CD1c-positive myeloid dendritic cell (primary cell): Measurements from ENCODE around the gene SLC25A39.

Source experiments
- DNase-seq: peaks from one replicate; pipeline ENCODE4 v3.0.0-alpha.2; 2016; ENCODE audit errors: extremely low spot score

SLC25A39 gene

DNA sequence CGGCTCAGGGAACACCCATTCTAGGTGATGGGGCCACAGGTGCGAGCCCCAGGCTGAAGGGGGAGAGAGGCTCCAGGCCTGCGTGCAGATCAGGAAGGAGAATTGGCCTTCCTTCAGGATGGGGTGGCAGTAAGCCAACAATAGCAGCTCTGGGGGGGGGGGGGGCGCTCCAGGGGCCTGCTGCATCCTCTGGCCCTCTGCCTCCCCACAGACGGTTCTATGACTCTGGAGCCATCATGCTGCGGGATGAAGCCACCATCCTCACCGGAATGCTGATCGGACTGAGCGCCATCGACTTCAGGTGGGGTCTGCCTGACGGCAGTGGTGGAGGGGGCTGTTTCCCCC is 10.1 kb downstream of the SLC25A39 start:
- no peak for DNase-seq

DNA sequence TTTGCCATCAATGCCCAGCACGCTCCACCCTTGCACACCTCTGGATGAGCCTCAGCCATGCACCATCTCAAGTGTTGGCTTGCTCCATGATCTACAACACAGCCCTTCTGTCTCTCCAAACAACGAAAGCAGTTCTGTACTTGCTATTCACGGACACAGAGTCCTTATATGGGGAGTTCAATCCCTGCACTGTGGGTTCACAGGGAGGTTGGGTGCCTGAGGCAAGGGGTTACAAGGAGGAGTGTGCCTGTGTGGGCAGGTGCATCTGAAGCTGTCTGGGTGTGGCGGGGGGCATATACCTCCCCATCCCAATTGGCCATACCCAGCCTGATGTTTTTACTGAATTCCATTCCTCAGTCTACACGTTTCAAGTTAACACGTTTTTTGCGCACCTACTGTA is 10.6 kb downstream of the SLC25A39 start:
- DNase-seq: no peak

DNA sequence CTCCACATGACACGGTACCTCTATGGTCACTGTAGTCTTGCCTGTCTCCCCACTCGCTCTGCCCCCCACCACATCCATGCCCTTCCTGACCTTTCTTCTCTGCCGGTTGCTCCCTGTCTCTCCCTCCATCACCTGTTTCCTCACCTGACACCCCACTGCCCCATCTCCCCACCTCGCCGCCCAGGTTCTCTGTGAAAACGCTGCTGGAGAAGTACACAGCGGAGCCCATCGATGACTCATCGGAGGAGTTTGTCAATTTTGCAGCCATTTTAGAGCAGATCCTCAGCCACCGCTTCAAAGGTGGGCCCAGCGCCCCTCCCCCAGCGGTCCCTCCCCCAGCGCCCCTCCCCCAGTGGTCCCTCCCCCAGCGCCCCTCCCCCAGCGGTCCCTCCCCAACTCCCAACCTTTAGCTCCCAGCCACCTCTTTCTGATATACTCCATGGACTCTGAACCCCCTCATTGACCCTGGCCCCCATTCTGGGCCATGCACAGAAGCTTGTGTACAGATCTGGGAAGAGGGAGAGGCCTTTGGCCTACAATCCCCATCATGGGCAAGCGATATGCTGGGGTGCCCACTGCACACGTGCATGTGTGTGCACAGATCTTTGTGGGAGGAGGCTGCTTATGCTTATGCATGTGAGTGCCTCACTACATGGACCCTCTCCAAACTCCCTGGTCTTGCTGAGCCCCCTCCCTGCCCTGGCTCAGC is 12.1 kb downstream of the SLC25A39 start:
- no peak for DNase-seq

DNA sequence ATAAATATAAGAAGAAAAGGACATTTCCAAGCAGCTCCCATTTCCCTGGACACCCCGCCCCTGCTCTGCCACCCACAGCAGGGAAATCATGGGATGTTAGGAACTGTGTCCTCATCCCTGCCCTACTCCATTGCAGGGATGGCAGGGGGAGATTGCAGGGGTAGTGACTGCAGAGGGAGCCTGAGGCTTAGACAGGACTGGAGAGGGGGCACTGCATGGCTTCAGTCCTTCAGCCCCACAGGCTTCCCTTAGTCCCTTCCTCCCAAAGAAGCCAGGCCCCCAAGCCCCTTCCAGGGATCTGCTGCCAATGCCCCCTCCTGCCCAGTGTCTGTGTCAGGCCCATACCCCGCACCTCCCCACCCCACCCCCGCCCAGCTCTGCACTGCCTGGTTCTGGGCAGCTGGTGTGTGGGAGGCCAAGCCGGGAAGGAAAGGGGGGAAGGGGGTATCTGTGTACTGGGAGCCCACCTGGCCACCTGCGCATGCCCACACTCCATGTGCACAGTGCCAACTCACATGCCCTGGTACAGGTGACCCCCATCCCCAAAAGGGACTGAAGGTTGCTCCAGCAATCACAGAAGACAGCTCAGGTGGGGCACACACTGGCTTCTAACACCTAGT is 13.0 kb downstream of the SLC25A39 start:
- DNase-seq: no peak

DNA sequence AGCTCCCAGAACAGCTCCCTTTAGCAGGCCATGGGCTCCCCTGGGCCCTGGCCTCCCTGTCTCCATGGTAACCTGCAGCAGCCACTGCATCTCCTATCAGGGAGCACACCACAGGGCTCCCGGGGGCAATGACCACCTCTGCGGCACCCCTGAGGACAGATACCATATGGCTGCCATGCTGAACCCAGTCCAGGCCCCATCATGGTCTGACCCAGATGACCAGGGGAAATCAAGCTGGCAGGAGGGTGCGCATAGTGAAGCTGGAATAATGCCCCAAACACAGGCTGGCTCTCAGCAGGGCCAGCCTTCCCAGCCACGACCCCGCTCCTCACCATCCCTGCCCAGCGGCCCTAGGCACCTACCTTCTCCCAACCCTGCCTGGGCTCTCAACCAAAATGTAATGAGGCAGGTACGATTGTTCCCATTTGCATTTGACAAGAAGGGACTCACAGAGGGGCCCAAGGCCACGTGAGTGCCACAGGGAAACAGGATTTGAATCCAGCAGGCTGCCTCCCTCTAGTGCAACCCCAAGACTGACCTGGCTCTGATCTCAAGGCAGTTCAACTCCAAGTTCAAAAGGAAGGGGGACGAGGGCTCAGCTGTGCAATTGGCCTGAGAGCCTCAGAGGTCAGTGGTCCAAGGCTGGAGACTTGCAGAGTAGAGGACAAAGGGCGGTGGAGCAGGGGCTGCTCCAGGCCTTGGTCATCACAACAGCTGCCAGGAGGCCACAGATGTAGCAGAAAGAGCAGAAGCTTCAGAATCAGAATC is 13.8 kb downstream of the SLC25A39 start:
- no peak for DNase-seq

DNA sequence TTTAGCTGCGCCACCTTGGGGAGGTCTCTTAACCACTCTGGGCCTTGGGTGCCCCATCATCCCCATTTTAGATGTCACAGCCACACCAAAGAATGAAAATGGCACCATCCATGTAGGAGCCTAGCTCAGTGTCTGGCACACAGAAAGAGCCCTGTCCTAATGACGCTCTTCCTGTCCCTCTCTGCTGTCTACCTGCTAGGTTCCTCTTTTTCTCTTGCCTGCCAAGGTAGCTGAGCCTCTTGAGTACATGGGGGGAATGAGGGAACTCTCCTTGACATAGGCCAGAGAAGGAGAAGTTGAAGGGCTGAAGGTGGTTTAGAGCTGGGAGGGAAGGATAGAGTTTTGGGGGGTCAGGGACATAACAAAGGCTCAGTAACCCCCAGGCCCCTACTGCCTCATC is 14.4 kb downstream of the SLC25A39 start:
- DNase-seq: no peak

DNA sequence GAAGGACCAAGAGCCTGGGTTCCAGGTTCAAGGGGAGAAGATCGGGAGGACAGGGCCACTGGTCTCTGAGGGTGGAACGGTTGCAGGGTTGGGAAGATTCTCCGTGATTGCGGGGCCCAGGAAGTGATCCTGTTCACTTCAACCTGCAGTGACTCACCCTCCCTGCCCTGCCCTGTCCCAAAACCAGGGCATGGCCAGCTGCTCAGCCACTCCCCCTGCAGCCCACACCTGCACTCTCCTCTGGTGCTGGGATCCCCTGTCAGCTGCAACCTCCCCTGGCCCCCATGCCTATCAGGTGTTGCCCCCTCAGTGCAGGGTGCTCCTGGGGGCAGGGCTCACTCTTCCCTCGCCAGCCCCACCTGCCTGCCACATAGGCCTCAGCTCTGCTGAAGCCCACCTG is 15.2 kb downstream of the SLC25A39 start:
- no peak for DNase-seq

DNA sequence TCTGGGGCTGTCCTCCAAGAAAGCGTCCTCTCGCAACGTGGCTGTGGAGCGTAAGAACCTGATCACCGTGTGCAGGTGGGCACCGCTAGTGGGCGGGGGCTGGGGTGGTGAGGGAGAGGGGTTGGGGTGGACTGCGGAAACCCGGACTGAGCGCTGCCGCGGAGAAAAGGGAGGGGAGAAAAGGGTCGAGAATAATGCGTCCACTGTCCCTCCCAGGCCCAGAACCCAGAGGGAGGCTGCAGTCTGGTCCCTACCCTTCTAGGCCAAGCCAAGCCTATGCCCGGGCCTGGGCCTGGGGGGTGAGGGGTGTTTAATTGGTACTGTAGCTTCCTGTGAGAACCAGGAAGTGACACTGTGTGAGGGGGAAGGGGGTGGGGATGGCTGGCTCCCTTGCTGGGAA is 15.8 kb downstream of the SLC25A39 start:
- DNase-seq: no peak

DNA sequence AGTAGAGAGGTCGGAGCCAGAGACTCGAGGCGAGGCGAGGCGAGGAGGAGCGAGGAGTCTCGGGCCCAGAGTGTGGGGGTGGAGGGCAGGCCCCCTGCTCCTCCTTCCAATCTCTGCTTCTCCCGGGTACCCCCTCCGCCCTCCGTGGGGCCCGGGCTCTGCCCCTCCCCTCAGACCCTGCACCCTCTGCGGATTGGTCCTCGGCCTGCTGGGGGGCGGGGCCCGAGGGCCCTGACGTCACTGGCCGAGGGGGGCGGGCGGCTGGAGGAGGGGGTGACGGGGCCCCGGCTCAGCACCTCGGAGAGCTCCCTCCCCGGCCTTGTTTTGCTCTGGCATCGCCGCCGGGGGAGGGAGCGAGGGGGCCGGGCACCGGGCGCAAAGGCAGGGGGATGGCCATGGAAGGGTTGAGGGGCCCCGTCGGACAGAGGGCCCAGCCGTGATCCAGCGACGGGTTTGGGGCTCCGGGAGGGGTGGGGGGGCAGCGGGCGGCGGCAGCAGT is 16.3 kb downstream of the SLC25A39 start, which contains the start of gene RUNDC3A:
Gene RUNDC3A (plus strand): TSS at position 282 of the 499 bp plus-strand sequence. CDS start 232 bp downstream, outside the sequence.
- DNase-seq: peak; percentile 75

DNA sequence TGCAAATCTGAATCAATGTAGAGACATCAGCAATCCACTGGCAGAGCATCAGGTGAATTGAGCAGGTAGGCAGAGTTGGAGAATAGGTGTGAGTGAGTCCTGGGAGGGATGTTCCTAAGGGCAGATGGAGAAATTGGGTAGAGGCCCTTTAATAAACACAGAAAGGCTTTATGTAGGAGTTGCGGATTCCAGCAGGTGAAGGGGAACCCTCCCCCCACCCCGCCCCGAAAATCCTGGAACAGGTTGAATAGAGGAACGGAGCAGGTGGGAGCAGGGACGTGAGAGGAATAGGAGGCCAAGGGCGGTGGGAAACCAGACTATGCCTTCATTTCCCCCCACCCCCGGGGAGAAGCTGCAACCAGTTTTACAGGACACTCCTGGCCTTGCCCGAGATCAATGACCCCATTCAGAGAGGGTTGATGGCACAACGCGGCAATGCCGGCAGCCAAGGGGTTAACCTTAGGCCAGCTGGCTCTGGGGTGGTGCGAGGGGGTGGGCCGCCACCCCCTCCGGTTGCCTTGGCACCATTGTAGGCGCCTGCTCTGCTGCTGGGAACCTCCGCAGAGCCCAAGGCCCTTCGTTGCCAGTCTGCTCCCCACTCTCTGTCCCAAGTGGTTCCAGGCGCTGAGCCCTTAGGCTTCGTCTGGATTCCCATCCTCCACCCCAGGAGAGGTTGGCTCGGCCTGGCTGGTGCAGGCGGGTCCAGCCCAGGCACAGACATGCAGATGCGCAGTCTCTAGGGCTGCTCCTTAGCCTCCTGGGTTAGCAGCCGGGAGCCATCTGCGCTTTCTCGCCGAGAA is 17.0 kb downstream of the SLC25A39 start:
- DNase-seq: no peak

DNA sequence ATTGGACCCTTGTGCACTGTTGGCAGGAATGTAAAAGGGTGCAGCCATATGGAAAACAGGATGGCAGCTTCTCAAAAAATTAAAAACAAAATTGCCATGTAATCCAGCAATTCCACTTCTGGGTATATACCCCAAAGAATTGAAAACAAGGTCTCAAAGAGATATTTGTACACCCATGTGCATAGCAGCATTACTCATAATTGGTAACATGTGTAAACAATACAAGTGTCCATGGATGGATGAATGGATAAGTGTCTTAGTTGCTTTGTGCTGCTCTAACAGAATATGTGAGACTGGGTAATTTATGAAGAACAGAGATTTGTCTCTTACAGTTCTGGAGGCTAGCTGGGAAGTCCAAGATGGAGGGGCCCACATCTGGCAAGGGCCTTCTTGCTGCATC is 20.0 kb downstream of the SLC25A39 start:
- no peak for DNase-seq

DNA sequence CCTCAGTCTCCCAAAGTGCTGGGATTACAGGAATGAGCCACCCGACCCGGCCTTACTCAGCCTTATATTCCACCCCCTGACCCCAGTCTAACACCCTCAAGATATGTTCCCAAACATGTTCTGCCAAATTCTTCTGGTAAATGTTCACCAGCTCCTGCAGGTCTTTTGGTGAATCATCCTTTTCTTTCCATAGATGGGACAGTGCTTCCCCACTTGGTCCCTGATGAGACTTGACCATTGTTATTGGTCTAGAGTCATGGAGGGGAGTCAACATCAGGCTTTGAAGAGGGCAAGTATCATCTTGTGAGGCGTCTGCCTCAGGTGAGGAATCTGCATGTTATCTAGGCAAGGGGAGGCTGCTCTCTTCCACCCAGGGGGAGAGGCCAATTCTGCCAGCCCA is 26.6 kb downstream of the SLC25A39 start:
- no peak for DNase-seq

DNA sequence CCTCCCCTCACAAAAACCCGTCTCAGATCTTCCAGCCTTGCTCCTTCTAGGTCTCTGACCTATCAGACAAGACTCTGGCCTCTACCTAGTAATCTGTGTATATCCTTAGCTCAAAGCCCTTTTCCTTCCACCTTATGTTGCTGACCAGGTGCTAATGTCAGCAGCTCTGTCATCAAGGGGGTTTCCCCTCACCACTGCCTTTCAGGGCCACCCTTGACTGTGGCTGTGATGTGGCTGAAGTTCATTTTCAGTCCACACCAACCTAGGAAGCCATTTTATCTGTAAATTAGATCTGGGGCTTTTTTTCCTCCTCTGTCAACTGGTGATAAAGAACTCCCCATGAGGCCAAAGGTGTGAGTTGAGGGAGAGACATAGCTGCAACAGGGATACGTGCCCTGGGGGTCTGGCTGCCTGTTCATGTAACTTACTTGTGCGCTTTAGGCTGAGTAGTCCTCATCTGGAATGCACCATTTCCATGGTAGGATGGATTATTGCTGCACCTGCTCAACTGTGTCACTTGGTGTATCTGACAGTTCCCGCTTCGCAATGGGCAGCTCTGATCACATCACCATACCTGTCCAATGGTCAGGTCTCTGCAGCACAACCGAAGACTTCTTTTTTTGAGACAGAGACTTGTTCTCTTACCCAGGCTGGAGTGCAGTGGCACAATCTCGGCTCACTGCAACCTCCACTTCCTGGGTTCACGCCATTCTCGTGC is 31.0 kb downstream of the SLC25A39 start:
- no peak for DNase-seq

DNA sequence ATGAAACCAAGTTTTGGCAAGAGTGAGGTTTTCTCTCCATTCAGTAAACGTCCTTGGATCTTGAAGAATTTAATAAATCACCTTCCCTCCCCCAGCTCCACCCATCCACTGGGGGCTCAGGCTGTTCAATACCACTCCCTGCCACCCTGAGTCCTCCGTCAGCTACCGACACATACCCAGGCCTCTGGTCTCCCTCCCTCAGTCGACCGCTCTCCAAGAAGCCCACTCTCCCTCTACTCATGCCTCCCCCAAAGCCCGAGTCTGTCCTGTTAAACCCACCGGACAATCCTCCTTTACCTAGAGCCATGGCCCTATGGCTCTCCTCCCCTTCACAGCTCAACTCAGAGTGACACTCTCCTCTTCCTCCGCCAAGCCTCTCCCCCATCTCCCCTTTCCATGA is 37.0 kb downstream of the SLC25A39 start:
- no peak for DNase-seq

DNA sequence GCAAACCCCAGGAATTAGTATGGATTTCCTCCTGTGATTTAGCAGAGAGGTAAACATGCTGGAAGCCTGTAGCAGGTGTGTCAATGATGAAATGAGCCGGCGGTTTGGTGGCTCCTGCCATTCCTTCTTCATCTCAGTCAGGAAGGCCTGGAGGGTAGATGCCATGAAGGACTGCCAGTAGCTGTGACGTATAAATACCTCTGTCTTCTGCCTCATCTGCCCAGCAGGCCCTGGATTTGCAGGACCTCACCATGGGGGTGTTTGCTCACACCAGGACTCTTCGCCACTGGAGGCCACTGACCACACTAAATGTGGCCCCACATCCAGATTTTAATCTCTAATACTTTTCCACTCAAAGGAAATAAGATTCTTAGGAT is 40.6 kb downstream of the SLC25A39 start:
- no peak for DNase-seq

DNA sequence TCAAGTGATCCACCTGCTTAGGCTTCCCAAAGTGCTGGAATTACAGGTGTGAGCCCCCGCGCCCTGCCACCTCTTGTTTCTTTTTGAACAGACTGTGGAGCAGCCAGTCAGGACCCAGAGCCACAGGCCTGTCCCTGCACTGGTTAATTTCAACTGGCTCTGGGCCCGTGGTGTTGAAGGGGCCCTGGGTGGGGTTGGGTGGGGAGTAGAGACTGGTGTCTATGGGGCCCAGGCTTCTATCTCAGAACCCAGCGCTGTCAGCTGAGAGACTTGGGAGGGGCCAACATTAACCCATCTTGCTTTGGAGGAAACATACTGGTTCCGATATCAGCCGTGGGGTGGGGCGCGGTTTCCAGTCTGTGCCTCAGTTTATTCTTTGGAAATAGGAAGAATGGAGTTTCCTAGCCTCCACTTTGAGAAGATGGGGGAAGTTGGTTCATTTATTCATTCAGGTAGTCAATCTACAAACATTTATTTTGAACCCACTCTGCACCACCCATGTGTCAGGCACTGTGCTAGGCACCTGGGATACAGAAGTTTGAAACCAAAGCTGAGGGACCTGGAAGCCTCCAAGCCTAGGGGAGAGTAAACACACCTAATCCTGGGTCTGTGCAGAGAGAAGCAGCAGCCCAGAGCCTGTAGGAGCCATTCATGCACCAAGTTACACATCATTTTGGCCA is 41.1 kb downstream of the SLC25A39 start:
- no peak for DNase-seq

DNA sequence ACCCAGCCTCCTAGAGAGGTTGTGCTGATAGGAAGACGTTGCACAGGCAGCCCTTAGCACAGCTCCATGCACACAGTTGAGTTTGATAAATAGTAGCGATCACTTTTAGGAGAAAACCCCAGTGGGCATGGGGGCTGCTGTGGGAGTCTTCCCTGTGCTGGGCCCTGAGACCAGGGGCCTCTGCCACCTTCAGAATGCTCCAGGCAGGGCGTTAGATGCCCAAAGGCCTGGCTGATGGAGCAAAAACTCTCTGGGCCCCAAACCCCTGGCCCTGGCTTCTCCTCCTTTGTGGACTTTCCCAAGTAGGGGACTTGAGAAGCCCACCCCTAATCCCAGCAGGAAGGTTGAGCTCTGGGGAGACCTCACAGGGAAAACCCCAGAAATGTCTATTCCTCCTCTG is 42.4 kb downstream of the SLC25A39 start:
- DNase-seq: no peak

DNA sequence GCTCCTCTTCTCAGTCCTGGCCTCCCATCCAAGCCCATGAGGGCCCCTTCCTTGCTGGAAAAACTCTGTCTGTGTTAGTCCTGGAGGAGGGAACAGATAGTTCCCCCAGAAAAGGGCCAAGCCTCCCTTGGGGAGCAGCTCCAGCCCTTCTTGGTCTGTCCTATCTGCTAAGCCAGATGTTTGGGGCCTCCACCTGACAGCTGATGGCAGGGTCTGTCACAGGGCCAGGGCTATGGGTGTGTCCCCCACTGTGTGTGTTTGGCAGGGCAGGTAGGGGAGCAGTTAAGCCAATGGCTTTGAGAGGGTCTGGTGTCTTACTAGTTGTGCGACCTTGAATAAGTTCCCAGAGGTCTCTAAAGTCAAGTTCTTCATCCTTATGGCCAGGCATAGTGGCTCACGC is 43.1 kb downstream of the SLC25A39 start:
- DNase-seq: no peak

DNA sequence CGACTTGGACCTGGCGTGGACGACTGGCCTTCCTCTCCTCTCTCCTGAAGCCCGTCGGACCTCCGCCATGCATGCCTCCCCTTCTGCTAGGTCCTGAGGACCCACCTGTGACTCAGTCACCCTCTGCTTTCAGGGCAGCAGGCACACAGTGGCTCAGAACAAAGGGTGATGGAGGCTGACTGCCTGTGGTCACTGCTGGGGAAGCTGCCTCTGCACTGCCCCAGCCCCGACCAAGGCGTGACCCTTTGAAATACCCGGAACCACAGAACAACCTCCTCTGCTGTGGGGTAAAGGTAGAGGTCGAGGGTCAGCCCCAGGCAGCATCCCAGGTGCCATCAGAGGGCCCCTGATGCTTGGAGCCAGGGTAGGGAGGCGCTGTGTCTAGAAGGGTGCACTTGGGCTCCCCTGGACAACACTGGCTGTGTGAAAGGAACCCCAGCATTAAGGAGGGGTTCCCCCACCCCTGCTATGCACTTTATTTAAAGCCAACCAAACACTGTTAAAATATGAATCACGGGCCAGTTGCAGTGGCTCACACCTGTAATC is 44.2 kb downstream of the SLC25A39 start:
- peak; percentile 4 for DNase-seq

DNA sequence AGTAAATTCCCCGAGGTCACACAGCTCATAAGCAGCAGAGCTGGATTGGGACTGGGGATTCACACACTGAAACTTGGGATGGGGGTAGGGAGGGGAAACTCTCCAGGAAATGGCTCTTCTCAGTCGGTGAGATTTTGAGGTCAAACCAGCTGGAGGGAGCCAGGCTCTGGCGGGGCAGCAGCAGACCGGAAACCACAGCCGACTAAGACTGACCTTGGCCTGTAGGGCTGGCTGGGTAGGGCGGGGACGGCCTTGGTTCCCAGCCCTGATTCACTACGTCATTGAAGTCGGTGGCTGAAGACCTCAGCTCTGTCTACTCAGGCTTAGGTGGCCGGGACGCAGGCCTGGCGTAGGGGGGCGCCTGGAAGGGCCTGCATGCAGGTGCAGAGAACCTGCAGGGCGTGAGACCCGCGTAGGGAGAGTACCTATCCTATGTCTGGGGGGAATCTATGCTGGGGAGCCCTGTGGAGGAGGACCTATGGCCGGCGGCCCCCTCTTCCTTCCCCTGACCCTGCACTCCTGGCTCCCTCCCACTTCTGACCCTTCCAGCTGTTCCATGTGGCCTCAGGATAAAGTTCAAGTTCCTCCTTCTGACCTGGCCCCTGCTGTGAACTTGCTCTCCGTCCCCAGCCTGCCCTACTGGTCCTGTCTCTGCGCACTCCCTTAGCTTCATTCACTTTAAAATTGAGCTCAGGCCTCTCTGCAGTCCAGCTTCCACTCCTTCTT is 44.8 kb downstream of the SLC25A39 start:
- DNase-seq: peak; percentile 85
